ENCODE data around the gene DNER.

The DNER gene

DNA sequence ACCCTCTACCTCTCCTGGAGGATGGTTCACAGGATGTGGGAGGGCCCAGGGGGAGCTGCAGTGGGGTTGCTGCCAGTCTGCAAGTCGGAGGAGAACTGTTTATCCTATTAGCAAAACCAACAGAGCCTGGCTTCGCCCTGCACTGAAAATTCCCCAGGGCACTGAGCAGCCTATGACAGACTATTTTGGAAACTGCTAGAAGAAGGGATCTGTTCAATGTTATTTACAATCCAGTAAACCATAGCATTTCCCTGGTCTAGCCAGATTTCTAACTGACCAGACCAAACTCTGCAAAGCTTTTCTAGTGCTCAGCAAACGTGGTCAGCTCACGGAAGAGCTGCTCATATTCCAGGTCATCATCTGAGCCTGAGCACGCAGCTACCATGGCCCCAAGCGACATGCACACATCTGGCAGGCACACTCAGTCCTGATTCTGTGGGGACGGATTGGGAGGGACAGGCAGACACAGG is 378.4 kb downstream of the DNER start:
- no peak overlapping the region for H3K4me3 ChIP-seq (ENCODE audit: low read depth, low read length)
- no peak for TF ChIP-seq CTCF (IDR thresholded peaks at IDR 0.05; ENCODE audit: borderline replicate concordance, insufficient read depth, low read depth, low read length)

GRCh38 chr2:229335330-229335729 is 379.0 kb downstream of the DNER start:
- no peak overlapping the region for H3K4me3 ChIP-seq (ENCODE audit: low read depth, low read length)
- no peak for TF ChIP-seq CTCF (IDR thresholded peaks at IDR 0.05; ENCODE audit: borderline replicate concordance, insufficient read depth, low read depth, low read length)

- no peak for TF ChIP-seq CTCF (IDR thresholded peaks at IDR 0.05; ENCODE audit: borderline replicate concordance, insufficient read depth, low read depth, low read length)
- no peak overlapping the region for H3K4me3 ChIP-seq (ENCODE audit: low read depth, low read length)
Measured at GRCh38 chr2:229330952-229331351, 383.4 kb downstream of the DNER start.

DNA sequence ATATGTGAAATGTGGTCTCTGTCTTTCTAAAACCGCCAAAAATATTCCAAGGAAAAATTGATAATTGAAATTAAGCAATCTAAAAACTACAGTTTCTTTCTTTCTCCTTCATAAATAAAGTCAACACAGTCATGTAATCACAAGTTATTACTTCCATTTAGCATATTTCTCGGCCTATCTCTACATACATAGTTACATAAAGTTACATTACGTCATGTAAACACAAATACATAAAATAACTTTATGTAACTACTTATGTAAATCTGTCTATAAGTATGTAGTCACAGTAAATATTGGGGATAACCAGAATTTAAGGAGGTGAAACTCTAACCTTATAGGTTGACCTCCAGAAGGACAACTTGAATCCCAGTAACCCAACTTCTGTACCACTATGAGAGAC is 394.8 kb downstream of the DNER start:
- TF ChIP-seq CTCF (IDR thresholded peaks at IDR 0.05; ENCODE audit: borderline replicate concordance, insufficient read depth, low read depth, low read length) = no peak
- no peak overlapping the region for H3K4me3 ChIP-seq (ENCODE audit: low read depth, low read length)

DNA sequence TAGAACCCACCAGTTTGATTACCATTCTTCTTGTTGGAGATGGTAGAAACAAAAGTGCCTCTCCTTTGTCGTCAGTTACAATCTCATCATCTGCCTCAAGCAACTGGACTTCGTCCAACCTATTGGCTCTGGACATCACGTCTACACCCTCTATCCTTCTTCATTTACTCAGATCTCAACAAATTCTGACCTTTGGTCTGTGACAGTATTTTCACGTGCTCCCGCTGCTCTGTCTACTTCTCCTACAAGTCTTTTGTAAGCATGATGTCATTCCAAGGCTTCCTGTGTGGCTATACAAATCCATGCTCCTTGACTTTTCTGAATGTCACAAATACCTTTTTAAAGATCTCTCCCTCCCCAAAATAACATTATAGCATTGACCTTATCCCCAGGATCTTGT is 400.2 kb downstream of the DNER start:
- no peak for TF ChIP-seq CTCF (IDR thresholded peaks at IDR 0.05; ENCODE audit: borderline replicate concordance, insufficient read depth, low read depth, low read length)
- no peak overlapping the region for H3K4me3 ChIP-seq (ENCODE audit: low read depth, low read length)

DNA sequence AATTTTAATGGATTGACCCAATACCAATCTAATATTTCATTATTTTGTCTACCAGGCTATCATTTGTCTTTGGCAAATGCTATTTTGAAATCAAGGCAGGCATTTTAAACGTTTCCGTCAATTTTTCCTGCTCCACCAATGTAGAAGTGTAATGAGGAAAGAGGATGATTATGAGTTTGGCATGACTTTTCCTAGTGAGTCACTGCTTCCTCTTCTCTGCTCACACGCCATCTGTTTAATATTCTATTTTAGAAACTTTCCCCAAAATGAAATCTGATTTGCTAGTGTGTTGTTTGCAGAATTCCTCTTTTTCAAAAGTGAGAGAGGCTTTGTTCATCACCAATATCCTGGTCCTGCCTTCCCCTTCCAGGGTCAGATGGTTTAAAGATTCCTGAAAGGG is 400.8 kb downstream of the DNER start:
- no peak for TF ChIP-seq CTCF (IDR thresholded peaks at IDR 0.05; ENCODE audit: borderline replicate concordance, insufficient read depth, low read depth, low read length)
- H3K4me3 ChIP-seq (ENCODE audit: low read depth, low read length) = no peak overlapping the region
